Fibroblast of the aortic adventitia (primary cell): ENCODE results near the gene ANXA1. TPM values are rescaled to one million over a fixed set of nuclear protein-coding genes. Genes with fewer than 3 reads are reported as not detected.

Source experiments
- DNase-seq: peaks from one replicate; pipeline ENCODE4 v3.0.0-alpha.2; 2010; ENCODE audit warnings: low read depth
- H3K4me3 ChIP-seq: 2 replicates; pipeline ENCODE4 v1.5.1; 2011; ENCODE audit warnings: low read depth, mild to moderate bottlenecking, control low read depth, low read length, moderate library complexity
- total RNA-seq: library from RNA; depleted of rRNA; stranded (reverse); fragments of >200 nt; gene quantifications from 2 replicates; pipeline ENCODE4 v1.2.3, GENCODE V29; 2012; ENCODE audit warnings: low replicate concordance
- TF ChIP-seq, protein P1 (sequence below): IDR thresholded peaks from 2 replicates; pipeline ENCODE4 v1.5.1; 2011; ENCODE audit warnings: mild to moderate bottlenecking, low read length, control low read depth, inconsistent platforms; ENCODE audit not compliant: insufficient read depth

ANXA1 gene
- total RNA-seq, 1 donor: 923 TPM

GRCh38 chr9:73213300-73213699, 61.6 kb downstream of the ANXA1 start:
- no peak overlapping the region for H3K4me3 ChIP-seq
- no peak for DNase-seq
- TF ChIP-seq, protein P1, sequence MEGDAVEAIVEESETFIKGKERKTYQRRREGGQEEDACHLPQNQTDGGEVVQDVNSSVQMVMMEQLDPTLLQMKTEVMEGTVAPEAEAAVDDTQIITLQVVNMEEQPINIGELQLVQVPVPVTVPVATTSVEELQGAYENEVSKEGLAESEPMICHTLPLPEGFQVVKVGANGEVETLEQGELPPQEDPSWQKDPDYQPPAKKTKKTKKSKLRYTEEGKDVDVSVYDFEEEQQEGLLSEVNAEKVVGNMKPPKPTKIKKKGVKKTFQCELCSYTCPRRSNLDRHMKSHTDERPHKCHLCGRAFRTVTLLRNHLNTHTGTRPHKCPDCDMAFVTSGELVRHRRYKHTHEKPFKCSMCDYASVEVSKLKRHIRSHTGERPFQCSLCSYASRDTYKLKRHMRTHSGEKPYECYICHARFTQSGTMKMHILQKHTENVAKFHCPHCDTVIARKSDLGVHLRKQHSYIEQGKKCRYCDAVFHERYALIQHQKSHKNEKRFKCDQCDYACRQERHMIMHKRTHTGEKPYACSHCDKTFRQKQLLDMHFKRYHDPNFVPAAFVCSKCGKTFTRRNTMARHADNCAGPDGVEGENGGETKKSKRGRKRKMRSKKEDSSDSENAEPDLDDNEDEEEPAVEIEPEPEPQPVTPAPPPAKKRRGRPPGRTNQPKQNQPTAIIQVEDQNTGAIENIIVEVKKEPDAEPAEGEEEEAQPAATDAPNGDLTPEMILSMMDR: no peak

GRCh38 chr9:73215249-73215648, 63.6 kb downstream of the ANXA1 start:
- H3K4me3 ChIP-seq: no peak overlapping the region
- TF ChIP-seq, protein P1: no peak
- no peak for DNase-seq

- TF ChIP-seq, protein P1: no peak
- no peak for DNase-seq
- H3K4me3 ChIP-seq: no peak overlapping the region
Measured at GRCh38 chr9:73216100-73216499, 64.4 kb downstream of the ANXA1 start.

Other genes starting within 250 kb of the ANXA1 start
- 8.8 and 65.4 TPM in 2 replicates for gene ALDH1A1, start 198.8 kb upstream of the ANXA1 start, total RNA-seq